Prostate gland (tissue), 2 donors: ENCODE results near the gene DOP1A. TPM values are rescaled to one million over a fixed set of nuclear protein-coding genes. Genes with fewer than 3 reads are reported as not detected.

ENCODE experiments used
- DNase-seq: peaks from one replicate; pipeline ENCODE4 v3.0.0-alpha.2; 2019; ENCODE audit warnings: low spot score
- H3K27ac ChIP-seq, 2 donors: fragments of 200-600 bp; sonication (generic); 2 replicates each; pipeline ENCODE4 v1.5.1; 2017 to 2019
- H3K27me3 ChIP-seq: fragments of 200-600 bp; sonication (generic); replicated peaks from 2 replicates; pipeline ENCODE4 v1.5.1; 2019; ENCODE audit not compliant: insufficient read depth
- H3K36me3 ChIP-seq, 2 donors: fragments of 200-600 bp; sonication (generic); 1 replicate in 1 of 2; 2 replicates in 1 of 2; pipeline versions ENCODE4 v1.5.1 to v1.8.1; 2017 to 2019
- H3K4me1 ChIP-seq: fragments of 200-600 bp; sonication (generic); replicated peaks from 2 replicates; pipeline ENCODE4 v1.5.1; 2019
- H3K4me3 ChIP-seq, 2 donors: fragments of 200-600 bp; sonication (generic); 2 replicates each; pipeline ENCODE4 v1.5.1; 2017 to 2019
- H3K9me3 ChIP-seq: fragments of 200-600 bp; sonication (generic); 2 replicates; pipeline ENCODE4 v1.5.1; 2017
- POLR2A ChIP-seq: fragments of 450-650 bp; IDR thresholded peaks from one replicate; pipeline ENCODE4 v1.6.1; 2016; ENCODE audit warnings: antibody characterized with exemption, mild to moderate bottlenecking
- POLR2AphosphoS5 ChIP-seq: sonication (generic); formaldehyde crosslinking; IDR thresholded peaks from one replicate; pipeline ENCODE4 v1.6.1; 2017; ENCODE audit warnings: antibody characterized with exemption
- WGBS: methylation state at CpG from one replicate; pipeline ENCODE4 v1.1.5; 2018; 5-methylcytosine and 5-hydroxymethylcytosine counted together
- intact Hi-C: fragments of 100-400 bp; cut with DNase I; formaldehyde crosslinking; loops from one replicate; pipeline ENCODE4 v1.14.2; 2022
- total RNA-seq, 2 donors: library from RNA; depleted of rRNA; stranded (reverse); fragments of >200 nt; gene quantifications; one replicate each; pipeline ENCODE4 v1.1.0, GENCODE V29; 2016
- TF ChIP-seq, protein P1 (sequence below), 4 experiments: fragments of 200-600 bp in 2 of 4; fragments of 450-650 bp in 2 of 4; sonication (generic) in 2 of 4; IDR thresholded peaks; 1 replicate in 3 of 4; 2 replicates in 1 of 4; pipeline ENCODE4 v1.5.1; 2016 to 2019; ENCODE audit warnings: antibody characterized with exemption in 4 of 4, mild to moderate bottlenecking in 2 of 4, moderate library complexity in 2 of 4

The DOP1A gene
- total RNA-seq, 2 donors from 2014 or later, result 27.6 to 55.2 TPM

DNA sequence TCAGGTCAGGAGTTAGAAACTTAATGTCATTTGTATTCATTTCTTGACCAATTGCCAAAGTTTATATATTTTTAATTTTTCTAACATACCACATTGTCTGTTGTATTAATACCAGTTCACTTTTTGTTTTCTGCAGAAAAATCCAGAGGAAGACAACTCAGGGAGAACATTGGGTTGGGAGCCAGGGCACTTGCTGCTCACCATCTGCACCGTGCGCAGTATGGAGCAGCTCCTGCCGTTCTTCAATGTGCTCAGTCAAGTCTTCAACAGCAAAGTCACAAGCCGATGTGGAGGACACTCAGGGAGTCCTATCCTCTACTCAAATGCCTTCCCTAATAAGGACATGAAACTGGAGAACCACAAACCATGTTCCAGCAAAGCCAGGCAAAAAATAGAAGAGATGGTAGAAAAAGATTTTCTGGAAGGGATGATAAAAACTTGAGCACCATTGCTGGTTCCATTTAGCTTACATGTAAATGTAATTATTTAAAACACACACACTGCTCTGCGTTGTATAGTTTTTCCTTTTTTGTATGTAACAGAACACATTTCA, 100.3 kb downstream of the DOP1A start:
- Histone ChIP-seq H3K4me1 (no peaks in the 10 kb centered on the region), H3K27me3 (no peaks in the 10 kb centered on the region), H3K27ac (no peak overlapping the region), H3K36me3 (peaks cover 0 to 10% of the 10 kb centered on the region in 2 donors), H3K4me3 (no peak overlapping the region), H3K9me3 (no peaks in the 10 kb centered on the region)
- DNase-seq, result no peak
- TF ChIP-seq, protein P1, sequence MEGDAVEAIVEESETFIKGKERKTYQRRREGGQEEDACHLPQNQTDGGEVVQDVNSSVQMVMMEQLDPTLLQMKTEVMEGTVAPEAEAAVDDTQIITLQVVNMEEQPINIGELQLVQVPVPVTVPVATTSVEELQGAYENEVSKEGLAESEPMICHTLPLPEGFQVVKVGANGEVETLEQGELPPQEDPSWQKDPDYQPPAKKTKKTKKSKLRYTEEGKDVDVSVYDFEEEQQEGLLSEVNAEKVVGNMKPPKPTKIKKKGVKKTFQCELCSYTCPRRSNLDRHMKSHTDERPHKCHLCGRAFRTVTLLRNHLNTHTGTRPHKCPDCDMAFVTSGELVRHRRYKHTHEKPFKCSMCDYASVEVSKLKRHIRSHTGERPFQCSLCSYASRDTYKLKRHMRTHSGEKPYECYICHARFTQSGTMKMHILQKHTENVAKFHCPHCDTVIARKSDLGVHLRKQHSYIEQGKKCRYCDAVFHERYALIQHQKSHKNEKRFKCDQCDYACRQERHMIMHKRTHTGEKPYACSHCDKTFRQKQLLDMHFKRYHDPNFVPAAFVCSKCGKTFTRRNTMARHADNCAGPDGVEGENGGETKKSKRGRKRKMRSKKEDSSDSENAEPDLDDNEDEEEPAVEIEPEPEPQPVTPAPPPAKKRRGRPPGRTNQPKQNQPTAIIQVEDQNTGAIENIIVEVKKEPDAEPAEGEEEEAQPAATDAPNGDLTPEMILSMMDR (IDR thresholded peaks at IDR 0.05), result no peak
- TF ChIP-seq POLR2A (no peak), POLR2AphosphoS5 (no peak)
- intact Hi-C loops, result no loop called here
- 92% methylated on average over 5 of the region's 5 CpGs for WGBS

DNA sequence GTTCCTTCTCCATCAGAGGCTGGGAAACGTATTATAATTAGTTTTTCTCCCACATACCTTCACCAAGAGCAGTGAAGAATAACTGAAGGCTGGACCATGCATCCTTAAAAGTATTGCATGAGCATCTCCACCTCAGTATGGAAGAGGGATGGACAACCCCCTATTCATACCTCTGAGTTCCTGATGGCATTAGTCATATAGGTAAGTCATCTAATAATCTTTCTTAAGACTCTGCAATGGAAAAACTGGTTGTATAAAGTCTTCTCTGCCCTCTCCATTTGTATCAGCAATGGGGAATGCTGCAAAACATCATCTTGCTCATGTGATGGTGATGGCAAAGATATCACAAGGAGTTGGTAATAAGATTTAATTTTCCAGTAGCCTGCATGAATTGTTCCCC, 101.1 kb downstream of the DOP1A start:
- H3K4me3 ChIP-seq, result no peak overlapping the region
- 96% methylated on average over 1 of the region's 1 CpG for WGBS

DNA sequence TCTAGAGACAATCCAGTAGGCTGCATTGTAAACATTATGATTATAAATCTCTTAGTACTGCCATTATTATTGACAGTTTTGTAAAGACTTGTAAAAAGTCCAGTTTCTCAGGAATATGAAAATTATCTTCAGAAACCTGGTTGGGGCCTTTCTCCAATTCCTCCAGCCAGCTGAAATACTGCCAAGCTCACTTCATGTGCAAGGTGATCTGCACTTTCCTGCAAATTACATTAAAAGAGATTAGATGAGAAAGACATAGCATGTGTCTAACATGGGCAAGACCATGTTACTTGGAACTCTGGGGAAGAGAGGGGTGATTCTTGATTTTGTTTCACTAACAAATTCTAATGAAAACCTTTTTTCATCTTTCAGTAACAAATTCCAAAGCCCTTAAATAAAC, 101.6 kb downstream of the DOP1A start:
- Histone ChIP-seq H3K4me1 (no peaks in the 10 kb centered on the region), H3K36me3 (peaks cover 0 to 10% of the 10 kb centered on the region in 2 donors), H3K27me3 (no peaks in the 10 kb centered on the region), H3K27ac (no peak overlapping the region), H3K9me3 (no peaks in the 10 kb centered on the region), H3K4me3 (no peak overlapping the region)
- intact Hi-C loops, result no loop called here
- TF ChIP-seq, protein P1 (IDR thresholded peaks at IDR 0.05), result no peak
- TF ChIP-seq POLR2AphosphoS5, result no peak
- no peak for TF ChIP-seq POLR2A
- no peak for DNase-seq

More for the DNA sequence above, 101.1 kb downstream of the DOP1A start:
- Histone ChIP-seq H3K9me3 (no peaks in the 10 kb centered on the region), H3K27ac (no peak overlapping the region), H3K36me3 (peaks cover 0 to 10% of the 10 kb centered on the region in 2 donors), H3K27me3 (no peaks in the 10 kb centered on the region), H3K4me1 (no peaks in the 10 kb centered on the region)
- intact Hi-C loops, result no loop called here
- TF ChIP-seq, protein P1 (IDR thresholded peaks at IDR 0.05), result no peak
- TF ChIP-seq POLR2A (no peak), POLR2AphosphoS5 (no peak)
- DNase-seq, result no peak

DNA sequence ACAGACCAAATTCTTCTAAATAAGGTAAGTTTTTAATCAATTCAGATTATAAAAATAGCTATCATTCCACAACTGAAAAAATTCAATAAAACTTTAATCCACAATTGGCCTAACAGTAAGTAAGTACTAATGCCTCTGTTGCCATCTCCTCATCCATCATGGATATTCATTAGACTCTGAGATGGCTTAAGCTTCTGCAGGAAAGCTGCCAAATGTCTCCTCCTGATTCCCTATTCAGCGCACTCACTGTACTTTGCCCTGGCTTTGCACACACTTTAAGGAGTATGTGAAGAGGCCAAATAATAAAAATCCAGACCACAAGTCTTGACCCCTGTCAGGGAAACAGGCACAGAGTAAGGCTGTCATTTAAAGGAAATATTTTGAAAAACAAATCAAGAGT, 102.0 kb downstream of the DOP1A start:
- no peak for DNase-seq
- Histone ChIP-seq H3K27me3 (no peaks in the 10 kb centered on the region), H3K27ac (no peak overlapping the region), H3K9me3 (no peaks in the 10 kb centered on the region), H3K4me3 (no peak overlapping the region), H3K36me3 (peaks cover 0 to 10% of the 10 kb centered on the region in 2 donors), H3K4me1 (no peaks in the 10 kb centered on the region)
- TF ChIP-seq POLR2A (no peak), POLR2AphosphoS5 (no peak)
- TF ChIP-seq, protein P1 (IDR thresholded peaks at IDR 0.05), result no peak
- 62% methylated on average over 1 of the region's 1 CpG for WGBS
- intact Hi-C loops, result no loop called here

DNA sequence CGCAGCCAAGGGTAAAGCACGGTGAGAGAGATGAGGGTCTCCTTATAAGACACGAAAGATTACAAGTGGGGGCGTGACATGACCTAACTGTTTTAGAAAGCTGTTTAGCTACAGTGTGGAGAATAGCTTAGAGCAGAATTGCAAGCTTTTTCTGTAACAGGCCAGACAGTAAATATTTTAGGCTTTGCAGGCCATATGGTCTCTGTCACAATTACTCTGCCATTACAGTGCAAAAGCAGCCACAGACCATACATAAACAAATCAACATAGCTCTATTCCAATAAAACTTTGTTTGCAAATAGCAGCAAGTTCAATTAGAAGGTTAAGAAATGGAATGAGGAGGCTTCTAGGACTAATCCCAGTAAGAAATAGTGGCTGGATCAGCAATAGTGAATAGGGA, 108.8 kb downstream of the DOP1A start:
- peaks cover under 1 to 6% of the 10 kb centered on the region in 2 donors for H3K36me3 ChIP-seq
- WGBS, result 72% methylated on average over 4 of the region's 4 CpGs
- no peak for DNase-seq

More for the DNA sequence above, 108.8 kb downstream of the DOP1A start:
- no peak for TF ChIP-seq POLR2AphosphoS5
- TF ChIP-seq POLR2A, result no peak
- TF ChIP-seq, protein P1 (IDR thresholded peaks at IDR 0.05), result no peak
- intact Hi-C loops, result no loop called here
- H3K9me3 ChIP-seq, result no peaks in the 10 kb centered on the region
- H3K4me3 ChIP-seq, result no peak overlapping the region
- no peaks in the 10 kb centered on the region for H3K27me3 ChIP-seq
- H3K27ac ChIP-seq, result no peak overlapping the region
- H3K4me1 ChIP-seq, result no peaks in the 10 kb centered on the region
